ENCODE results near the gene BNC2.

GRCh38 chr9:16771356-16771755, 99.1 kb downstream of the BNC2 start:
- TF ChIP-seq, protein P1, sequence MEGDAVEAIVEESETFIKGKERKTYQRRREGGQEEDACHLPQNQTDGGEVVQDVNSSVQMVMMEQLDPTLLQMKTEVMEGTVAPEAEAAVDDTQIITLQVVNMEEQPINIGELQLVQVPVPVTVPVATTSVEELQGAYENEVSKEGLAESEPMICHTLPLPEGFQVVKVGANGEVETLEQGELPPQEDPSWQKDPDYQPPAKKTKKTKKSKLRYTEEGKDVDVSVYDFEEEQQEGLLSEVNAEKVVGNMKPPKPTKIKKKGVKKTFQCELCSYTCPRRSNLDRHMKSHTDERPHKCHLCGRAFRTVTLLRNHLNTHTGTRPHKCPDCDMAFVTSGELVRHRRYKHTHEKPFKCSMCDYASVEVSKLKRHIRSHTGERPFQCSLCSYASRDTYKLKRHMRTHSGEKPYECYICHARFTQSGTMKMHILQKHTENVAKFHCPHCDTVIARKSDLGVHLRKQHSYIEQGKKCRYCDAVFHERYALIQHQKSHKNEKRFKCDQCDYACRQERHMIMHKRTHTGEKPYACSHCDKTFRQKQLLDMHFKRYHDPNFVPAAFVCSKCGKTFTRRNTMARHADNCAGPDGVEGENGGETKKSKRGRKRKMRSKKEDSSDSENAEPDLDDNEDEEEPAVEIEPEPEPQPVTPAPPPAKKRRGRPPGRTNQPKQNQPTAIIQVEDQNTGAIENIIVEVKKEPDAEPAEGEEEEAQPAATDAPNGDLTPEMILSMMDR (IDR thresholded peaks at IDR 0.05), result no peak
- no peak for TF ChIP-seq POLR2A (IDR thresholded peaks at IDR 0.05)

All from right lobe of liver (tissue), 4 donors.